Effector CD4-positive, alpha-beta T cell (primary cell): ENCODE data around the gene C5orf63.
A peak's percentile ranks its signal among the peaks of the same experiment; 100 is the strongest.
"Not testable (repeated sequence)": the region's sequence is repeated elsewhere in the genome, so short reads cannot be mapped to it uniquely, and the experiment has no call there.

ENCODE experiments used
- DNase-seq: peaks from one replicate; pipeline ENCODE4 v3.0.0-alpha.2; 2020

The C5orf63 gene

DNA sequence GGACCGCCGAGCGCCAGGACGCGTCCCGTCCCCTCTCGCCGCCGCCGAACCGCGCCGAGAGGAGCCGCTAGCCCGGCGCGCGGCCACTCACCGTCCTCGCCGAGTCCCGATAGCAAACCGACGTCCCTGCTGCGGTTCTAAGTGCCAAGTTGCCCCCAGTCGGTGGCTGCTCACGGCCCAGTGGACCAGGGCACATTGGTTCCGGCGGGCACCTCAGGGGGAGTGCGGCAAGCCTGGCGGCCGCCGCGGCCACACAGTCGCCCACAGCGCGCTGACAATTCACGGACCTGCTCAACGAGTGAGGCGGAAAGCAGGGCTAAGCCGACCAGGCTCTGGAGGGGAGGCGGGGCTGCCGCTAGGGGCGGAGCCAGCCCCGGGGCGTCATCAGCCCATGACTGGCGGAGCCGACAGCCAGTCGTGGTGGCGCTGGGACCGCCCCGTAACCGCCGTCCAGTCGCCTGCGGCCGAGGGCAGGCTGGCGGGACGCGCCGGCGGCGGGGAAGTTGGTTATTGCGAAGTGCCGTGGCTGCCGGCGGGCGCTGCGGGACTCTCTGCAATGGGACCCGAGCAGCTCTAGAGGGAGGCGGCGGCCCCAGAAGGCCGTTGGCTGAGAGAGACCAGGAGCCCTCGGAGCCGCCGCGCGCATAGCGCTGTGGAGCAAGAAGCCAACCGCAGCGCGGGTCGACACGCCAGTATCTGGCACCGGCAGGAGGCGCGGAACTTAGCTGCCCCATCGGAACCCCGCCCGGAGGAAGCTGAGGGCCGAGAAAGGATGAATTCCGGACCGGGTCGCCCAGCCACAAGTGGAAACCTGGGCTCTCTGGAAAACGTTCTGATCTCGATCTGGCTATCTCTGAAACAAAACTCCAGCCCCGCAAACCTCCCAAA is 42.8 kb downstream of the C5orf63 start, which contains the start of gene MARCHF3:
Gene MARCHF3, minus strand, starts transcription at position 300 of the 888 bp plus-strand sequence. CDS start 112,387 bp downstream, outside the sequence.
- peak; percentile 91 for DNase-seq

DNA sequence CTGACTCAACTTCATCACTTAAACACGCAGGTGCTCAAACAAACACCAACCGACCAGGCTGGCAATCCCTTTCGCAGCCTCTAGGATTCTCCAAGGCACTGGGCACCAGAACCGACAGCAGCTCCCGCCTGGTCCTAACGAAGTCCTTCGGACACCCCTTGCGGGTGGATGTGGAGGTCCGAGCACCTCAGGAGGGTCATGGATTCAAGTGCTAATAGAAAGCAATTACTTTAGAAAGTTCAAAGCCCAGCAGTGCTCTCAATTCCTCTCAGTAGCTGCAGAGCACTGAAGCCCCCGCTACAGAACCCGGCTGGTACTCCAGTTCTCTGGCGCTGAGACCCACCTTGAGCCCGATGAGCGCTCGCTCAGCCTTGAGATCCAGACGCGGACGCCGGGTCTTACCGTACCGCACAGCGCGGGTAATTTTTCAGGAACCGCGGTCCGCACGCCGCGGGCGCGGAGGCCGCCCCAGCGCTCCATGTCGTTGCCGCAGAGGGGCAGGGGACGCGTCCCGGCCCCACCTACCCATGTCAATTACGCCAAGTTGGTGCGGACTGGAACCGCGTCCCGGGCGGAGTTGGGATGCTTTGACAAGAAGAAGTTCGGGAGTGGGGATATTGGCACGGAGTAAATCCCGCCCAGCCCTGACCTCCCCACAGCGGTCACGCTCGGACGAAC is 43.6 kb downstream of the C5orf63 start:
- peak; percentile 32 for DNase-seq

DNA sequence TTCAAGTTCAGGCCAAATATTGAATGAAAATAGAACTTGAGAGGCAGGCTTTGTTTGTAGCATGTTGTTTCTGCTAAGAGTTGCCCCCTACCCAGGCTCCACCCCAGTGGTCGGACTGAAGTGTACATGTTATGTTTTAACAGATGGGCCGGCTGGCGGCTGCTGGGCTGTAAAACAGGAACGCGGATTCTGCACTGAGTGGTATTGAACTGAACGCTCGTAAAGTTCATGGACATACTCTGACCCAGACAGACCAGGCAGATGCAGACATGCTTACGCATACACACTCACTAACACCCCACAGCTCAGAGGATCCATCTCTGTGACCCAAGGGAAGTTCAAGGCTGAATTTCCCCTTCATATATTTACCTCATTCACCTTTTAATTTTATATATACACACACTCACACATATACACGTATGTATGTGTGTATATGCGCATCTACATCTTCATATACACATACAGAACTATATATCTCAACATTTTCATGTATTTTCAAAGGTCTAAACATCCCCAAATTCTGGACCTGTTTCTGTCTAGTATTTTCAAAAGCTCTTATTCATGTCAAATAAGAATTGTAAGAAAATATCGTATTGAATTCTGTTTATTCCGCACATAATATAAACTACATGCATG is 44.4 kb downstream of the C5orf63 start:
- no peak for DNase-seq

DNA sequence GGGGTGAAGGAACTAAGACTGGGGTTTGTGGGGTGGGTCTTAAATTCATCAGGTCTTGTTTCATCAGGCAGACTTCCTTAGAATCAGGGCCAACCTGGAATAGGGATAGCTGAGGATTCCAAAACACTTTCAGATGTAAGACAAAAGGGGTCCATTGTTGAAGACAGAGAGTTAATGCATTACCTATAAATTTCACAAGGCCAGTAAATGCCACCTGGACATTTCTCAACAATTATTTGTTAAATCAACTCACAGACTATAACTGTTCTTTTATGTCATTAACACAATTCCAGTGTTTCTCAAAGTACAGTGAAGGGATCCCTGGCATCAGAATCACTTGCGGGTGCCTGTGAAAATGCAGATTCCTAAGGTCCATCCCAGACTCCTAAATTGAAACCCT is 45.8 kb downstream of the C5orf63 start:
- no peak for DNase-seq

DNA sequence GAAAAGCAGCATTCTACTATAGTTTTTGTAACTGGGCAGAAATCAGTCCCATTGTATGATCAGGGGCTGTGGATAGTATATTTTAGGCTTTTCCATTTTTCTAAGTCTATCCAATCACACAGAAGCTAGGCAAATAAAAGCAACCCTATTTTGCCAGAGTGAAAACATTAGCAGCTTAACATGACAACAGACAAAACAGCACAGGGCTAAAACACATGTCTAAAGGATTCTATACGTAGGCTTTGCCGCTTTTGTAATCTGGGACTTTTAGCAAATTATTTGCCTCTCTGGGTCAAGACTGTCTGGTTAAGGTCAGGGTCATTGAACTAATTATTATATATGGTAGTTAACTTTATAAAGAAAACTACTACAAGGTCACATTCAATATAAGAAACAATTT is 47.1 kb downstream of the C5orf63 start:
- no peak for DNase-seq

DNA sequence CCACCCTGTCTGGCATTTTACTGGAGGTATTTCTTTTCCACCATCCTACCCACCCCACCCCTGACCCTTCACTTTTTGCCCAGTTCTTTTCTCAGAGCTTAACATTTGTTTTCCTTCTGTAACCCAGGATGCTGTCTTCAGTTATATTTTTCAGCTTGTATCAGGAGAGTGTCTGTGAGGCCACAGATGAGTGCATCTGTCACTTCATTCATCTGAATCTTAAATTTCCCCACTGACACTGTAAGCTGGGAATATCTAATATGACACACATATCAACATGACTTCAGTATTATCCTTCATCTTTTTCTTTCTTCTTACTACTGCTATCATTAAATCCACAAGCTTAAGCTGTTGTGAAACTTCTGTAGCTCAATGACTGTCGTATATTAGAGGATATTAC is 47.8 kb downstream of the C5orf63 start:
- DNase-seq, result no peak

DNA sequence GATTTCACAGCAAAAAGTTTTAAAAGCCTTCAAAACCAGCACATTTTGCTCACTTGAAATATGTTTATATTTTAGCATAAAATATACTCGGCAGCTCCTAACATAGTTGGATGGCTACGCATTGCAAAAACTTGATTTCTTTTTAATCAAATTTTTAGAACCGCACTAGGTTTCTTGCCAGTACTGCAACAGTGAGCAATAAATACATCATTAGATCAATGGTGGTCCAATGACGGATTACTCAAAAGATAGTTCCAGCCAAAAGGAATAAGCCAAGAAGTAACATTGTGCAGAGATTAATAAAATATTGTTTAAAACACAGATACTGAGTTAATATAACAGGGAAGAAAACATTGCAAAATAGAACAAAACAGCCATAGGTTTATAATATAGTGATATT is 48.5 kb downstream of the C5orf63 start:
- DNase-seq, result no peak

DNA sequence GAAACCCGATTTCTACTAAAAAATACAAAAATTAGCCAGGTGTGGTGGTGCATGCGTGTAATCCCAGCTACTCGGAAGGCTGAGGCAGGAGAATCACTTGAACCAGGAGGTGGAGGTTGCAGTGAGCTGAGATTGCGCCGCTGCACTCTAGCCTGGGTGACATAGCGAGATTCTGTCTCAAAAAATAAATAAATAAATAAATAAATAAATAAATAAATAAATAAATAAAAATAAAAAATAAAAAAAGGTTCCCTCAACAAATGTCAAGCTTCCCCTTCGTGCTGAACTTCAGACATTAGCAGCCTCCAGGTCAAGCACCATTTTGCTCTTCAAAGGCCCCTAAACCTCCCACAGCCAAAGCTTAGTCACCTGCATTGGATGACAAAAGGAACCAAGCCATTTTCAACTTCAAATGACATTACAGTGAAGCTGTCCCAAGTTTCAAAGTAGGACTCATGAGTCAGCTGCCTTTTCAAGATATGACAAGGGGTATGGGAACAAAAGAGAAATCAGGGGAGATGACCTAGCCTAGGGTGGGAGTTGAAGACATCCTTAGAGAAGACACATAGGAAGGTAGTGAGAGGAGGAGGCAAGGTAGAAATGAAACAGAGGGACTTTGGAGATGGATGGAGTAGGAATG is 49.6 kb downstream of the C5orf63 start:
- DNase-seq, result not testable (repeated sequence)

DNA sequence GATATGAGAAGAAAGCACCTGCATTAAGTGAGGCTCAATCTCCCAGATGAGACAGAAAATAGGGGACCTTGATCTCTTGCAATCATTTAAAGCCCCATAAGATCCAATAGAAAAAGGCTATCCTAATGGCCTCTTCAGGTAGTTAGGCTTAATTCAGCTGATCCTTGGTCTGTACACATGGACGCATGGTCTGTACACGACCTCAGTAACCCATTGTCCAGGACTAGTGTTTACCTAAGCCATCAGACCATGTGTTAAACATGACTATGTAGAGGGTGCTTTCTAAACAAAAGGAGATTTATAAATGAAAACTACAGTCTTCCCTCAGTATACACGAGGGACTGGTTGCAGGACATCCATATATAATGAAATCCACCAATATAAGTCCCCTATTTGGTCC is 50.5 kb downstream of the C5orf63 start:
- no peak for DNase-seq

DNA sequence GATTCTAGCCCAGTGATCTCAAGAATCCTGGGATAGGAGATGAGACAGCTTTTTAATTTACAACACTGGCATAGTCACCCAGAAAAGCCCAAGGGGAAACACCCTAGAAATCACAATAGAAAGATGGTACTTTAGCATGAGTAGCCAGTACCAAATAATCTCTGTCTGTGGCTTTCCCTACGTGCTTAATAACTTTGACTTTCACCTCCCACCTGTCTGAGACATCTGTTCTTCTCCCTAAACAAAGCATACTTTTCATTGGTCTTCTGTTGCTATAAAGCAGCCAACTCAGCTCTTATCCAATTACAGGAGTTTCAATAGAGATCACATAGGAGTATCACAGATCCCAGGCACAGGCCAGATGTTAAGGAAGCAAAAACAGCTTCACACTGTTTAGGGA is 53.4 kb downstream of the C5orf63 start:
- DNase-seq, result no peak

DNA sequence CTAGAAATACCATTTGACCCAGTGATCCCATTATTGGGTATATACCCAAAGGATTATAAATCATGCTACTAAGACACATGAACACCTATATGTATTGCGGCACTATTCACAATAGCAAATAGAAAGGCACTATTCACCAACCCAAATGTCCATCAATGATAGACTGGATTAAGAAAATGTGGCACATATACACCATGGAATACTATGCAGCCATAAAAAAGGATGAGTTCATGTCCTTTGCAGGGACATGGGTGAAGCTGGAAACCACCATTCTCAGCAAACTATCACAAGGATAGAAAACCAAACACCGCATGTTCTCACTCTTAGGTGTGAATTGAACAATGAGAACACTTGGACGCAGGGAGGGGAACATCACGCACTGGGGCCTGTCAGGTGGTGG is 56.6 kb downstream of the C5orf63 start:
- DNase-seq, result not testable (repeated sequence)

DNA sequence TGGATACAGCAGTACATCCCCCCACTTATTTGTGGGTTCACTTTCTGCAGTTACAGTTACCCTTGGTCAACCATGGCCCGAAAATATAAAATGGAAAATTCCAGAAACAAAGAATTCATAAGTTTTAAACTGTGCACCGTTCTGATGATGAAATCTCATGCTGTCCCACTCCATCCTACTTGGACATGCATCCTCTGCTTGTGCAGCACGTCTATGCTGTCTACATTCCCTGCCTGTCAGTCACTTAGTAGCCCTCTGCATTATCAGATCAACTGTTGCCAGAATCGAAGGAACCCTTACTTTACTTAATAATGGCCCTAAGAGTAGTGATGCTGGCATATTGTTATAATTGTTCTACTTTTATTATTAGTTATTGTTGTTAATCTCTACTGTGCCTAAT is 57.6 kb downstream of the C5orf63 start:
- DNase-seq, result no peak

DNA sequence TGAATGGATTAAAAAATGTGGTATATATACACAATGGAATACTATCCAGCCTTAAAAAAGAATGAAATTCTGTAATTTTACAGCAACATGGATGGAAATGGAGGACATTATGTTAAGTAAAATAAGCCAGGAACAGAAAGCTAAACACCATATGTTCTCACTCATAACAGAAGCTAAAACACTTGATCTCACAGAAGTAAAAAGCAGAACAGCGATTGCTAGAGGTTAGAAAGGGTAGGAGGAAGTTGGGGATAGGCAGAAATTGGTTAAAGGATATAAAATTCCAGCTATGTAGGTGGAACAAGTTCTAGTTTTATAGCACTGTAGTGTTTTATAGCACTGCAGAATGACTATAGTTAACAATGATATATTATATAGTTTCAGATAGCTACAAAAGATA is 58.7 kb downstream of the C5orf63 start:
- no peak for DNase-seq

DNA sequence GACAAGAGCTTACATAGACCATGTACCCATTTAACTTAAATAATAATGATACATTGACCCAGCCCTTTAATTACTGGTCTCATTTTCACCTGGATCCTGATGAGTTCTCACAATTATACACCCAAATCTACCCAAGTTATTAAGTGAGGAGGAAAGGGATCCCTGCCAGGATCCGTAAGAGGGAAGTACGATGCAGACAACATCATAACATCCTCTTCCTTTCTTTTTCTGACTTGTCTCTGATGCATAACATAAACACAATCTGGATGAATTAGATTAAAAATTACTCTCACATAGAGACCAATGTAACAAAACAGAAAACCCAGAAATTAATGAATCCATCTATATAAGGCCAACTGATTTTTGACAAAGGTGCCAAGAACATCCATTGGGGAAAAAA is 59.9 kb downstream of the C5orf63 start:
- no peak for DNase-seq

DNA sequence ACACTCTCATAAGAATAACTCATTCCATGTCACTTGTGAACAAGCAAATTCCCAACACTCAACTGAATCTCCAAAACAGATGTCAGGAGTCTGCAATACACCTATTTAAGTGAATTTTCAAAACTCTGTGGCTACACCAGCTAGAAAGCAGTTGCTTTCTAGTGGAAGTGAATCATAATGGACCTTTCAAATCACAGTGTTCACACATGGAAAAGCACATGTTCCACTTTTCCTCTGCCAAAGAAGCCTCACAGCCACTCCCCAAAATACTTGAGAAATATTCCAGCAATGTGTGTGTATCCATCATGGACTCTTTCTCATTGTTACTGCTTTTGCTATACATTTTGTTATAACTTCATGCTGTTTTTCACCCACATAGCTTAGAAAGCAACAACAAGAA is 60.4 kb downstream of the C5orf63 start:
- DNase-seq, result no peak

DNA sequence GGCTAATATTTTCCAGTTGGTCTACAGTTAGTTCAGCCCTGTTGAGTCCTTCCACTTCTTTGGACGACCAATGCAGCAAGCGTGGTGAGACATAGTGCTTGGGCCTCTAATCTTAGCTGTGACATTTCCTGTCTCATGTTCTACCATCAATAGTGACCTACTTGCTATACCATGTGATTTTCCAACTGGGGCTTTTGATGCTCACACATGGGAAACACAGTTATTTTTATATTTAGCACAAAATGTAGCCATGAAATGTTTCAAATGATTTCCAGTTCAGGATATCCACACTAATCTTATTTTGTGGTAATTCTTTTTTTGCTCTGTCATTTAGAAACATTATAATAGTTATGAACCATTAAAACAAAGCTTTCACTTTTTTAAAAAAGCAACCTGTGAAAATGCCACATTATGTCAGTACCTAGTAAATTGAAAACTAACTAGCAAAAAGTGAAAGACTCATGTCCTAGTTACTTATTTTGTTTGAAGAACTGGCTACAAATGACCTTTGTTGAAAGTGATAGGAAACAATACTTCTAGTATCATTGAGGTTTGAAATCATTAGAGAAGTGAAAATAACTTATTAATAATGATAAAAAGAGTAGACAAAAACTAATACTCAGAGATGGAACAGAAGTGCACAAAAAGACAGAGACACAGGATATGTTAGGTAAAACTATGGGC is 61.2 kb downstream of the C5orf63 start:
- DNase-seq, result no peak

DNA sequence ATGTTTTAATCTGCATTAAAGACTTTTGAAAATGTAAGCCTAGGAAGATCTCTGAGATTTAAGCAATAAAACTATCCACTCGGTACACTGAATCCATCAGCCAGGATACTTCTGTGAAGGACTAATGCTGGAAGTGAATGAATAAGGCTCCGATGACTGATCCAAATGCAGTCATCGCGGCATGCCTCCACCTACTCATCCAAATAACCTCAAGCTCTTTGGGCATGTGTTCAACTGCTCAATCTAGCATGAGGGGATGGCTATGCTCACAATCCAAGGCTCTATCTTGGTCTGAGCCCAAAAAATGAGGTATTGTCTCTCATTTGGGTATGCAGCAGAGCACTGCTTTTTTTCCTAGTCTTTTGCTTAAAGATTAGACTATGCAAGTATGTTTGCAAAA is 62.1 kb downstream of the C5orf63 start:
- DNase-seq, result no peak

DNA sequence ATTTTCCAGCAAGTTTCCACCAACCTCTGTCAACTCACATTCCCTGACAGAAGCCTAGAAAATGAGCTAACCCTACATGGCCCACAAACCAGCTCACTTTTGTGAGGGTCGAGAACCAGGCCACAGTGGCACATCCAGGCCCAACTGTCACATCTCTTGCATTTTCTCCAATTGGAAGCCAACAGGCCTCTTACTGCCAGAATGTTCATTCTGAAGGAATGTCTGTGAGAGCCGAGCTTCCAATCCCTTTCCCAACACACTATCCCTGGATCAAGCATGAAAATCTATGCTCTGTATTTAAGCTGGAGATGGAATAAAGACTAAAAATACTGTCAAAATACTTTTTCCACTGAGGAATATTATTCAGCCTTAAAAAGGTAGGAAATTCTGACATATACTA is 62.9 kb downstream of the C5orf63 start:
- no peak for DNase-seq

DNA sequence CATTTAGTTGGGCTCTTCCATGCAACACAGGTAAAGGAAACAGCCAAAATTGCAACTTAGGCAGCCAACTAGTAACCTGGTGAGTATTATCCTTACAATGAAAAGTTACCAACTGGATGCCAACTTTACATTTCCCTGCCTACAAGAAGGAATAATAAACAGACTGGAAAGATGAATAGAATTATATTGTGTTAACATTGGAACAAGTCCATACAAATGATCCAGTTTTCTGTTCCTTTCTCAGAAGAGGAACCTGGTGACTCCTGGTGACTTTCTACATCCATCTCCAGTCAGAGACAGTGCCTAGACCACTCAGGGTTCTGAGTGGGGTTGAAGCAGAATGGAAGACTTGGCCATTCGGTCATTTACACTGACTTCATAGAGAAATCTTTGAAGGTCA is 63.5 kb downstream of the C5orf63 start:
- DNase-seq, result no peak

DNA sequence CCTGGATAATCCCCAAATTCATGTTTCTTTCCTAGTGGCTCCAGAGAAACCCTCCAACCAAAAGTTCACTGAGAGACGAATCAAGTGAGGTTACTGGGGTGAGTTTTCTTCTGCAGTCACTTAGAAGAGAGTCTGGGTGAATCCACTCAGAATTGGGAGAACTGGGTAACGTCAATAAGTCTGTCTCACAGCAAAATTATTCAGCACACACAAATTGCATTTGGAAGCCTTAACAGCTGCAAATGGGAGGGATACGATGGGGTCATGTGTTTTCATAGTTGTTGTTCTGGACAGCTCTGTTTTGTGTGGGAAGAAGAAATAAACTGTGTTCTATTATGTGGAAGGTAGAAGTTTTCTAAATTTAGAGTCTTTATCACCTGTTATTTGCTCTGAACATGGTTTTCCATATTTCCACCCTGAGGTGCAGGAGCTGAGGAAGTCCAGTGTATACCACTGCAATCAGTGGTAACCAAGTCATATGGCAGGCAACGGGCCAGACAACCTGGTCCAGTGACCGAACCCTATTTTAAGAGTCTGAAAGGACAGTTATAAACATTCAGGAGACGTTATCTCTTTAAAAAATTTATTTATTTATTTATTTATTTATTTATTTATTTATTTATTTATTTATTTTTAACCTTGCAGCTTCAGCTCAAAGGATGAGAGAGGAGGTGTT is 64.9 kb downstream of the C5orf63 start:
- DNase-seq, result no peak

DNA sequence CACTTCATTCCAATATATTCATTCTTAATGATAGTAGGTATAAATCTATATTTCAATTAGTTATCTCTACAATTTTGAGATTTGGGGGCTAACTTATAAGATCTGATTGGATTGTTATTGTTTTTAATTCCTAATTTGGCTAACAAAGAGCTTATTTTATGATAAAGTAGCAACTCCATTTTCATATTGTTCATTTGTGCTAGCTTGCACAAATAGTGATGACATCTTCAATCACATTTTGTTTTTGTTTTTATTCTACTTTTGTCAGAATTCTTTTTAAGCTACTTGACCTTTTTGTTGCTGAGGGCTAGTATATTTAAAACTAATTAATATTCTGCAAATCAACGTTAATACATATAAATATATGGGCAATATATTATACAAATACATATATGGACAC is 65.8 kb downstream of the C5orf63 start:
- DNase-seq, result no peak

DNA sequence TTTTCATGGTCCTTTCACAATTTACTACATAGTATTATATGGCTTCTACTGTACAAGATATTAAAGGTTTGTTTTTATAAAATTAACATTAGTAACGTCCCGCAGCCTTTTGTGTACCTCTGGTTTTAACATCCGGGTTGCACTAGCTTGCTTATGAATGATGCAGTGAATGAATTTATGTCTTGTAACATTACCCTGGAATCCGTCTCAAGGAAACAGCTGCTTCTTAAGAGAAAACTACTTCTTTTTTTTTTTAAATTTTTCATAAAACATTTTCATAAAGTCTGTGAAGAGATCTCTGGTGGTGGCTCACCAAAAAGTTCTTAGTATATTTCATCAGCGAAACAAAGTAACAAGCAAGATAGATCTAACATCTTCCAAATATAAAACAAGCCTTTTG is 66.6 kb downstream of the C5orf63 start:
- no peak for DNase-seq
